ENCODE data around the gene LRCH1. TPM values are rescaled to one million over a fixed set of nuclear protein-coding genes. Genes with fewer than 3 reads are reported as not detected.

Gene LRCH1
- polyA plus RNA-seq, 1 experiment = 8.3 TPM

GRCh38 chr13:46542833-46543232, 10.1 kb upstream of the LRCH1 start:
- Histone ChIP-seq H3K36me3 (ENCODE audit: control insufficient read depth, insufficient read depth, low read length) (no peaks in the 10 kb centered on the region), H3K27me3 (ENCODE audit: control insufficient read depth, insufficient read depth, low read length) (peaks cover 3% of the 10 kb centered on the region), H3K4me3 (ENCODE audit: low read depth, low read length) (no peak overlapping the region)
- TF ChIP-seq CTCF (IDR thresholded peaks at IDR 0.05; ENCODE audit: insufficient read depth, low read depth, low read length) = no peak
- no peak for DNase-seq (ENCODE audit: low read depth)
- ChIA-PET POLR2A (no interaction called here), CTCF (no interaction called here)

DNA sequence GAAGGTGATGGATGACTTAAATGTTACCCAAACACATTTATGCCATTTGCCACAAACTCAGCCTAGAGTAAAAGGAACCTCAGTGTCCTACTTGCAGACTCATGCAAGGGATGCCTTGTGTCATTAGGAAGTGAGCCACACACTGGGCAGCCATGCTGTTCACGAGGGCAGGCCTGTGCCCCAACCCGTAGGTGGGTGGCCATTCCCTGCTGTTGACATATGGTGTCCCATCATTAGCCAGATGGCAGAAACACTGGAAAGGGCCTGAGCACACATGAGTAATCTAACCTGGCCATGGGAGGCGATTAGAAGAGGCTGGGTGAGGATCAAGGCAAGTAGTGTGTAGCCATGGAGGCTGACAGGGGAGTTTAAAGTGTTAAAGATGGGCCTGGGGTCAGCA, 9.7 kb upstream of the LRCH1 start:
- DNase-seq (ENCODE audit: low read depth) = no peak
- TF ChIP-seq CTCF (IDR thresholded peaks at IDR 0.05; ENCODE audit: insufficient read depth, low read depth, low read length) = no peak
- Histone ChIP-seq H3K4me3 (ENCODE audit: low read depth, low read length) (no peak overlapping the region), H3K36me3 (ENCODE audit: control insufficient read depth, insufficient read depth, low read length) (no peaks in the 10 kb centered on the region), H3K27me3 (ENCODE audit: control insufficient read depth, insufficient read depth, low read length) (peaks cover 3% of the 10 kb centered on the region)
- POLR2A ChIA-PET = no interaction called here
- CTCF ChIA-PET = no interaction called here

GRCh38 chr13:46544208-46544607, 8.8 kb upstream of the LRCH1 start:
- H3K27me3 ChIP-seq (ENCODE audit: control insufficient read depth, insufficient read depth, low read length) = peaks cover 3% of the 10 kb centered on the region
- DNase-seq (ENCODE audit: low read depth) = no peak
- ChIA-PET POLR2A (no interaction called here), CTCF (no interaction called here)
- H3K4me3 ChIP-seq (ENCODE audit: low read depth, low read length) = no peak overlapping the region
- no peaks in the 10 kb centered on the region for H3K36me3 ChIP-seq (ENCODE audit: control insufficient read depth, insufficient read depth, low read length)
- TF ChIP-seq CTCF (IDR thresholded peaks at IDR 0.05; ENCODE audit: insufficient read depth, low read depth, low read length) = no peak

GRCh38 chr13:46544811-46545210, 8.2 kb upstream of the LRCH1 start:
- H3K4me3 ChIP-seq (ENCODE audit: low read depth, low read length) = no peak overlapping the region

DNA sequence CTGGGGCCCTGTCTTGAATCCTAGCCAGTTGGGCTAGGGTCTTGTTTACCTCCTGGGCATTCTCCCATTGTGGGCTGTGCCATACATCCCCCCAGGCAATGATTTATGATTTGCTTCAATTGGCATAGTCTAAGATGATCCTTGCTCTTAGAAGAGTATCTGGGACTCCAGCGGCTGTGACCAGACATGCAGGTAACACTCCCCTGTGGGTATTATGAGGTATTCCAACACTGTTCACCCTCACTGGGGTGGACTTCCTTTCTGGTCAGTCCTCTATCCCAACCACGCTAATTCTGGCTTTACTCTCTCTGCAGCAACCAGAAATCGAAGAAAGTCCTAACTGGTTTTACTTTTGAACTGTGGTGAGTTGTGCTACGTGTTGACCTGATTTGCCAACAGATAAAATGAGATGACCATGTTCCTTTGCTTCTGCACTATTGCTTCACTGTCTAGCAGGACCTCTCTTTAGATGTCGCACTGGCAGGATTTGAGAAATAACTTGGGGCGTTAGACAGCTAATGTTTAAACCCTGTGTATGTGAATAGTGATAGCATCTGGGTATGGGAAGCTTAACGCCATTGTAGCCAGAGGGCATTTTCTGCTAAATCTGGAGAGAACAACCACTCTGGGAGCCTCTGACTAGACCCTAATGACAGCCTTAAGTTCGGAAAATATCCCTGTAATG, 6.7 kb upstream of the LRCH1 start:
- CTCF ChIA-PET = interaction anchor here (1.0 kb wide), 1 partner anchor 60 kb away, joined by 3 read pairs; no protein-coding TSS in a partner anchor
- no peak for DNase-seq (ENCODE audit: low read depth)
- POLR2A ChIA-PET = no interaction called here

More at GRCh38 chr13:46544811-46545210, 8.2 kb upstream of the LRCH1 start:
- Histone ChIP-seq H3K27me3 (ENCODE audit: control insufficient read depth, insufficient read depth, low read length) (peaks cover 3% of the 10 kb centered on the region), H3K36me3 (ENCODE audit: control insufficient read depth, insufficient read depth, low read length) (no peaks in the 10 kb centered on the region)
- no peak for TF ChIP-seq CTCF (IDR thresholded peaks at IDR 0.05; ENCODE audit: insufficient read depth, low read depth, low read length)
- DNase-seq (ENCODE audit: low read depth) = no peak
- ChIA-PET CTCF (no interaction called here), POLR2A (no interaction called here)

More for the DNA sequence above, 6.7 kb upstream of the LRCH1 start:
- Histone ChIP-seq H3K36me3 (ENCODE audit: control insufficient read depth, insufficient read depth, low read length) (no peaks in the 10 kb centered on the region), H3K27me3 (ENCODE audit: control insufficient read depth, insufficient read depth, low read length) (peaks cover 3% of the 10 kb centered on the region), H3K4me3 (ENCODE audit: low read depth, low read length) (no peak overlapping the region)
- no peak for TF ChIP-seq CTCF (IDR thresholded peaks at IDR 0.05; ENCODE audit: insufficient read depth, low read depth, low read length)

All from BJ (cell line).